PFSK-1 (cell line): ENCODE results near the gene GMPR. TPM values are rescaled to one million over a fixed set of nuclear protein-coding genes. Genes with fewer than 3 reads are reported as not detected.

Experiments used
- FOXP2 ChIP-seq: optimal IDR thresholded peaks from 2 replicates; pipeline ENCODE3; 2011; ENCODE audit warnings: borderline replicate concordance, control low read depth, inconsistent platforms; ENCODE audit not compliant: insufficient read depth; ENCODE audit errors: extremely low read length, extremely low read depth
- POLR2AphosphoS5 ChIP-seq: IDR thresholded peaks from 2 replicates; pipeline ENCODE4 v1.6.1; 2012; ENCODE audit warnings: low read depth, mild to moderate bottlenecking, control low read depth, low read length, moderate library complexity
- SIN3A ChIP-seq: IDR thresholded peaks from 2 replicates; pipeline ENCODE4 v1.6.1; 2012; ENCODE audit warnings: mild to moderate bottlenecking, low read length, moderate library complexity, borderline replicate concordance; ENCODE audit not compliant: insufficient read depth
- TAF1 ChIP-seq: IDR thresholded peaks from 2 replicates; pipeline ENCODE4 v1.6.1; 2012; ENCODE audit warnings: low read length, control low read depth, borderline replicate concordance; ENCODE audit not compliant: insufficient read depth
- polyA plus RNA-seq: library from polyadenylated mRNA; unstranded; fragments of >200 nt; gene quantifications from one replicate; pipeline ENCODE4 v1.2.1, GENCODE V29; 2012; ENCODE audit warnings: low read depth, missing spikeins; ENCODE audit not compliant: insufficient read length
- TF ChIP-seq, protein P1 (sequence below), 2 experiments: IDR thresholded peaks; 2 replicates each; pipeline versions ENCODE4 v1.6.1 to v1.8.0; 2011 to 2012; ENCODE audit warnings: low read depth in 2 of 2, low read length in 2 of 2, control low read depth in 1 of 2, inconsistent platforms in 1 of 2, mild to moderate bottlenecking in 1 of 2, moderate library complexity in 1 of 2; ENCODE audit not compliant: insufficient read depth in 1 of 2

GMPR gene
- 32.3 TPM for polyA plus RNA-seq

DNA sequence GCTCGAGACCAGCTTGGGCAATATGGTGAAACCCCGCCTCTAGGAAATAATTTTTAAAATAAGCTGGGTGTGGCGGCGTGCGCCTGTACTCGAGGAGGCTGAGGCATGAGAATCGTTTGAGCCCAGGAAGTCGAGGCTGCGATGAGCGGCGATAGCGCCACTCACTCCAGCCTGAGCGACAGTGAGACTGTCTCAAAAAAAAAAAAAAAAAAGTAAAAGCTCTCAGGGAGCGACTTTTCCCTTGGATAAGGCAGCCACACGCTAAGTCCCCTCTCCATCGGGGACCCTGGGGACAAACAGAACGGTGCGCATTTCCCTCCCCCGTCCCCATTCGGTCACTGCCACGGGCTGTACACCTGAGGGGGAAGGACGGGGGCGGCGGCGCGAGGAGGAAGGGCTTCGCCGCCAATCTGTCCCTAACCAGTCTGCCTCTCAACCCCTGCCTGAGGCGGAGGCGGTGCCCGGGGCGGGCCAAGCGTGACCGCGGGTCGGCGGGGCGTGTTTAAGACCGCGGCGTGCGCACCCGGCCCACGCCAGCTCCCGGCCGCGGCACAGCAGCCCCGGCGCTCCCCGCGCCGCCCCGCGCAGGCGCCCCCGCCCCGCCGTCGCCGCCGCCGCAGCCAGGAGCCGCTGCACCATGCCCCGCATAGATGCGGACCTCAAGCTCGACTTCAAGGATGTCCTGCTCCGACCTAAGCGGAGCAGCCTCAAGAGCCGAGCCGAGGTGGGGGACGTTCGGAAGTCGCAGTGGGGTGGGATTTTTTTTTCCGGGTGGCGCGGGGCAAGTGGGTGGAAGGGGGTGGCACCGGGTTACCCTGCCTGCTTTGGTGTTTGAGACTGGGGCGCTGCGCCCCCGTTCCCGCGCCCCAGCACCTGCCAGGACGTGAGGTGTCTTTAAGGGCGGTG is at the start of gene GMPR:
GMPR (plus strand) TSS at position 531 of the 906 bp plus-strand sequence; CDS start at position 638, 107 bp downstream.
- TF ChIP-seq SIN3A (no peak), FOXP2 (no peak), POLR2AphosphoS5 (no peak), TAF1 (no peak)
- TF ChIP-seq, protein P1, sequence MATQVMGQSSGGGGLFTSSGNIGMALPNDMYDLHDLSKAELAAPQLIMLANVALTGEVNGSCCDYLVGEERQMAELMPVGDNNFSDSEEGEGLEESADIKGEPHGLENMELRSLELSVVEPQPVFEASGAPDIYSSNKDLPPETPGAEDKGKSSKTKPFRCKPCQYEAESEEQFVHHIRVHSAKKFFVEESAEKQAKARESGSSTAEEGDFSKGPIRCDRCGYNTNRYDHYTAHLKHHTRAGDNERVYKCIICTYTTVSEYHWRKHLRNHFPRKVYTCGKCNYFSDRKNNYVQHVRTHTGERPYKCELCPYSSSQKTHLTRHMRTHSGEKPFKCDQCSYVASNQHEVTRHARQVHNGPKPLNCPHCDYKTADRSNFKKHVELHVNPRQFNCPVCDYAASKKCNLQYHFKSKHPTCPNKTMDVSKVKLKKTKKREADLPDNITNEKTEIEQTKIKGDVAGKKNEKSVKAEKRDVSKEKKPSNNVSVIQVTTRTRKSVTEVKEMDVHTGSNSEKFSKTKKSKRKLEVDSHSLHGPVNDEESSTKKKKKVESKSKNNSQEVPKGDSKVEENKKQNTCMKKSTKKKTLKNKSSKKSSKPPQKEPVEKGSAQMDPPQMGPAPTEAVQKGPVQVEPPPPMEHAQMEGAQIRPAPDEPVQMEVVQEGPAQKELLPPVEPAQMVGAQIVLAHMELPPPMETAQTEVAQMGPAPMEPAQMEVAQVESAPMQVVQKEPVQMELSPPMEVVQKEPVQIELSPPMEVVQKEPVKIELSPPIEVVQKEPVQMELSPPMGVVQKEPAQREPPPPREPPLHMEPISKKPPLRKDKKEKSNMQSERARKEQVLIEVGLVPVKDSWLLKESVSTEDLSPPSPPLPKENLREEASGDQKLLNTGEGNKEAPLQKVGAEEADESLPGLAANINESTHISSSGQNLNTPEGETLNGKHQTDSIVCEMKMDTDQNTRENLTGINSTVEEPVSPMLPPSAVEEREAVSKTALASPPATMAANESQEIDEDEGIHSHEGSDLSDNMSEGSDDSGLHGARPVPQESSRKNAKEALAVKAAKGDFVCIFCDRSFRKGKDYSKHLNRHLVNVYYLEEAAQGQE (IDR thresholded peaks at IDR 0.05; ENCODE audit: insufficient read depth in 1 of 2, low read depth in 2 of 2, low read length in 2 of 2) = no peak

DNA sequence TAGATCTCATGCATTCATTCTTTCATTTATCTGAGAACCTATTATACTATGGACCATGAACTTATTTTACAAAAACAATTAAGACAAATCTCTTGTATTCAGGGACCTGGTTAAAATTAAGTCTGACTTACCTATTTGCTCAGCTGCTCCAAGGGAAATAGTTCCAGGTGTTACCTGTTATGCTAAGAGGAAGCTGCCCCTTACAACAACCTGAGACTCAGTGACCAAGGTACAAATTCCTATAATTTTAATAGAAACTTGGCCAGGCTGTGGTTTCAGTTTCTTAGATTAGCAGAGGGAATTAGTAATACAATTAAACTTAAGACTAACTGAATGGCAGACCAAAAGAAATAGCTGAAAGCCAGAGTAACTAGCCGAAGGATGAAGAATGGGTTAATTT is 48.2 kb upstream of the GMPR start:
- no peak for TF ChIP-seq FOXP2
- no peak for TF ChIP-seq POLR2AphosphoS5
- TF ChIP-seq SIN3A = no peak
- TF ChIP-seq, protein P1 (IDR thresholded peaks at IDR 0.05; ENCODE audit: insufficient read depth in 1 of 2, low read depth in 2 of 2, low read length in 2 of 2) = no peak
- no peak for TF ChIP-seq TAF1

DNA sequence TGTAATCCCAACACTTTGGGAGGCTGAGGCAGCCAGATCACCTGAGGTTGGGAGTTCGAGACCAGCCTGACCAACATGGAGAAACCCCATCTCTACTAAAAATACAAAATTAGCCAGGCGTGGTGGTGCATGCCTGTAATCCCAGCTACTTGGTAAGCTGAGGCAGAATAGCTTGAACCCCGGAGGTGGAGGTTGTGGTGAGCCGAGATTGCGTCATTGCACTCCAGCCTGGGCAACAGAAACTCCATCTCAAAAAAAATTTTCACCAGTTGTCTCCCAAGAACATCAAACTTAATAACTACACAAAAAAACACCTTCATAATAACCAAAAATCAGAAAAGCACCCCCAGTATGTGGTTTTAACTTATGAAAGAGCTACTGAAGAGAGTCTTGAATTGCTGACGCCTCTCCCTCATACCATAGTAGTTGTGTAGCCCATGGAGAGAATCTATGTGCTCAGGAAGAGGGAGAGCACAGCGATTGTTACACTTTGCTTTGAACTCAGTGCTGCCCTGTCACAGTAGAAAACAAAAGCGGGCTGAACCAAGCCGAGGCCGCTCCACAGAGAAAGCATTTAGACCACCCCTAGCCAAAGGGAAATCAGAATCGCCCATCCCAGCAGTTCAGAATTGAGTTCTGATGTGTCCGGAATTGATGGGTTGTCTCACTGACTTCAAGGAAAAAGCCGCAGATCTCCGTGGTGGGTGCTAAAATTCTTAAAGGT is 42.0 kb upstream of the GMPR start:
- TF ChIP-seq FOXP2 (no peak), TAF1 (no peak), SIN3A (no peak), POLR2AphosphoS5 (no peak)
- TF ChIP-seq, protein P1 (IDR thresholded peaks at IDR 0.05; ENCODE audit: insufficient read depth in 1 of 2, low read depth in 2 of 2, low read length in 2 of 2) = no peak

DNA sequence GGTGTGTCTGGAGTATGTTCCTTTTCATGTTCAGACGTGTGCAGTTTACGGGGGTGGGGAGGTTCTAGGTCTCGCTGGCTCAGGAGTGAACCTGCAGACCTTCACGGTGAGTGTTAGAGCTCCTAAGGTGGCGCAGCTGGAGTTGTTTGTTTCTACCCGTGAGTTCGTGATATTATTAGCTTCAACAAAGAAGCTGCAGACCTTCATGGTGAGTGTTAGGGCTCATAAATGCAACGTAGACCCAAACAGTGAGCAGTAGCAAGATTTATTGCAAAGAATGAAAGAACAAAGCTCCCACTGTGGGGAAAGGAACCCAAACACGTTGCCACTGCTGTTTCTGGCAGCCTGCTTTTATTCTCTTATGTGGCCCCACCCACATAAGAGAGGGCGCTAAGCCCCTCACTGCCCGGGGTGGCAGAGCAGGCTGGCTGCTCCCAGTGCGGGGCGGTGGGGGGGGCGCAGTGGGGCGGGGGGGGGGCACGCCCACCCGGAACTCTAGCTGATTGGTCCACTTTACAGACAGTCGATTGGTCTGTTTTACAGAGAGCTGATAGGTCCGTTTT is 41.3 kb upstream of the GMPR start:
- TF ChIP-seq SIN3A = no peak
- TF ChIP-seq, protein P1 (IDR thresholded peaks at IDR 0.05; ENCODE audit: insufficient read depth in 1 of 2, low read depth in 2 of 2, low read length in 2 of 2) = no peak
- TF ChIP-seq FOXP2 = no peak
- no peak for TF ChIP-seq TAF1
- TF ChIP-seq POLR2AphosphoS5 = no peak
